Hematopoietic multipotent progenitor cell treated with erythropoietin and hydrocortisone succinate and interleukin-3 and kit ligand, for 8 days (in vitro differentiated cells): ENCODE data around the gene TRAF4.
A peak's percentile ranks its signal among the peaks of the same experiment; 100 is the strongest.
"Not testable (repeated sequence)": the region's sequence is repeated elsewhere in the genome, so short reads cannot be mapped to it uniquely, and the experiment has no call there.

Experiments used
- DNase-seq: peaks from one replicate; pipeline ENCODE4 v3.0.0-alpha.2; 2015

TRAF4 gene

GRCh38 chr17:28715217-28715616 is 28.6 kb upstream of the TRAF4 start:
- DNase-seq = no peak

GRCh38 chr17:28716740-28717577 is 26.9 kb upstream of the TRAF4 start:
- DNase-seq = no peak

GRCh38 chr17:28717578-28718332 is 26.1 kb upstream of the TRAF4 start, which contains the start of gene RAB34:
RAB34 (minus strand) TSS chr17:28717868; CDS start chr17:28717266, 602 bp downstream.
- DNase-seq = no peak

DNA sequence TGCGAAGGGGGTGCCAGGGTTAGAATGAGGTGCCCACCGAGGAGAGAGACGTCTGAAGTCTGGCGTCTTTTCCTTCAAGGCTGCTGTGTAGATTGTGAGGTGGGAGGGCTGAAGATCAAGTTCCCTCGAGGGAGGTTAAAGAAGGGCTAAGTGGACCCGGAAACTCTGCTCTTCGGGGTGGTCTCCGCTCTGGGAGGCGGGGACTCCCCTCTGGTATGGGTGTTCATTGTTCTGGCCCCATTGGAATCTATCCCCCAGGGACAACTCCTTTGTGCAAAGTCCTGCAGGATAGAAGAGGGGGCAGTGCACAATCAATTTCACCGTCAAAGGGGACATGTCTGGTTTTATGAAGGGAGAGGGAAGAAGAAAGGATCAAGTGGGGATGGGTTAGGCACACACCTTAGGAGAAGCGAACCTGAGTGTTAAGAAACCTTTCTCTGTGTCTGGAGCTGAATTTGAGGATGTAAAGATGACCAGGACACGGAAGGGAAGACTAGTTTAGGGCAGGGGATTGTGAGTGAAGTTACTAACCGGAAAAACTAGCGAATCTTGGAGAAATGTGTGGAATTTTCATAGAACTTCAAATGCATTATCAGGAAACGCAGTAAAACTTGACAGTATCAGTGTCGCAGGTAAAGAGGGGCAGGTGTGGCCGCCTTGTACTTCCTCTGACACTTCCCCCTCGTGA is 25.3 kb upstream of the TRAF4 start:
- no peak for DNase-seq

DNA sequence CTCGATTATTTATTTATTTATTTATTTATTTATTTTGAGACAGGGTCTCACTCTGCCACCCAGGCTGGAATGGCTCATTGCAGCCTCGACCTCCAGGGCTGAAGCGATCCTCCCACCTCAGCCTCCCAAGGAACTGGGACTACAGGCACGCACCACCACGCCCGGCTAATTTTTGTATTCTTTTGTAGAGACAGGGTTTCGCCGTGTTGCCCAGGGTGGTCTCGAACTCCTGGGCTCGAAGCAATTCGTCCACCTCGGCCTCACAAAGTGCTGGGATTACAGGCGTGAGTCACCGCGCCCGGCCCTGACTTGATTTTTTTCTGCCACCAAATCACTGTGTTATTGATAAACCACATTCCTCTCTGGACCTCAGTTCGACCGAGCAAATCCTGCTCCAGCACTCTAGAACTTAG is 24.8 kb upstream of the TRAF4 start:
- DNase-seq = no peak

DNA sequence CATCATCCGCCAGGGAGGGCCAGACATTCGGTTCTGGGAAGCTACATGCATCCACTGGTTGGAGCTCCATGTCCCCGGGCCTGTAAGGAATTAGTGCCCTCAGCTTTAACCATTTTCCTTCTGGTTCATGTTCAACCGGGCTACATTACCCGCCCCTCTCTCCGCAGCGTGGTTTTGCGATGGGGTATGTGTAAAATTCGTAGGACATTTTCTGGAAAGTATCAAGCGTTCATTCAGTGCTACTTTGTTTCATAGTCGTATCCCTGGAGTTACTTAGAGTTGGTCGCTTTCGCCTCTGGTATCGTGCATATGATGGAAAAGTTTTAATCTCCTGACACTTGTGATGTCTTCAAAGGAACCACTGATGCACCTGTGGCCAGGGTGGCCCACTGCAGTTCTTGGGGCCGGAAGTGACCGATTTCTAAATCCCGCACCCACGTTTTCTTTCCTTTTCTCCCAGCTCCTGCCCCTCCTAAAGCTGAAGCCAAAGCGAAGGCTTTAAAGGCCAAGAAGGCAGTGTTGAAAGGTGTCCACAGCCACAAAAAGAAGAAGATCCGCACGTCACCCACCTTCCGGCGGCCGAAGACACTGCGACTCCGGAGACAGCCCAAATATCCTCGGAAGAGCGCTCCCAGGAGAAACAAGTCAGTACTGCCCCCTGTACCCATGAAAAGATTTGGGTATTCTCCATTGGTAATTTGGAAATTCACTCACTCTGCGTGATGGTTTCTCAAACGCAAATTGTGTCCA is 23.4 kb upstream of the TRAF4 start:
- peak; percentile 59 for DNase-seq

- DNase-seq = not testable (repeated sequence)
Measured at GRCh38 chr17:28720997-28721329, 22.8 kb upstream of the TRAF4 start.

DNA sequence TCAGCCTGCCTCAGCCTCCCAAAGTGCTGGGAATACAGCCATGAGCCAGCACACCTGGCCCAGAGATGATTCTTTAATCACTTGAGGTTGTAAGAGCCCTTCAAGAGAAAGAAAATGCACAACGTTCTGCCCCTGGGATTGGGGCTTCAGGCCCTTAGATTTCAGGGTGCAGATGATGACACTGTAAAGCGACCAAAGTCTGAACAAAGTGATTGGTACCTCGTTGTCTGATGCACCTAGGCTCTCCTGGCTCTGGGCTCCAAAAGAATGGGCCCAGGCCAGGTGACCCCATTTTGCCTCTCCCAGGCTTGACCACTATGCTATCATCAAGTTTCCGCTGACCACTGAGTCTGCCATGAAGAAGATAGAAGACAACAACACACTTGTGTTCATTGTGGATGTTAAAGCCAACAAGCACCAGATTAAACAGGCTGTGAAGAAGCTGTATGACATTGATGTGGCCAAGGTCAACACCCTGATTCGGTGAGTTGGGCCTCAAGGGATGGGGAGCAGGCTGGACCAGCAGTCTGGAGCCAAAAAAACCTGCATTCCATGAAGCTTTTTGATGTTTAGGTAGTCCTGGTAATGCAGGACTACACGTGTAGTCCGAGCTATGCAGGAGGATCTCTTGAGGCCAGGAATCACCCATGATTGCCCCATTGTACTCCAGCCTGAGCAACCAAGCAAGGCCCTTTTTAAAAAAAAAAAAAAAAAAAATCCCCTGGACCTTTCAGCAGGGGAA is 21.2 kb upstream of the TRAF4 start:
- no peak for DNase-seq

DNA sequence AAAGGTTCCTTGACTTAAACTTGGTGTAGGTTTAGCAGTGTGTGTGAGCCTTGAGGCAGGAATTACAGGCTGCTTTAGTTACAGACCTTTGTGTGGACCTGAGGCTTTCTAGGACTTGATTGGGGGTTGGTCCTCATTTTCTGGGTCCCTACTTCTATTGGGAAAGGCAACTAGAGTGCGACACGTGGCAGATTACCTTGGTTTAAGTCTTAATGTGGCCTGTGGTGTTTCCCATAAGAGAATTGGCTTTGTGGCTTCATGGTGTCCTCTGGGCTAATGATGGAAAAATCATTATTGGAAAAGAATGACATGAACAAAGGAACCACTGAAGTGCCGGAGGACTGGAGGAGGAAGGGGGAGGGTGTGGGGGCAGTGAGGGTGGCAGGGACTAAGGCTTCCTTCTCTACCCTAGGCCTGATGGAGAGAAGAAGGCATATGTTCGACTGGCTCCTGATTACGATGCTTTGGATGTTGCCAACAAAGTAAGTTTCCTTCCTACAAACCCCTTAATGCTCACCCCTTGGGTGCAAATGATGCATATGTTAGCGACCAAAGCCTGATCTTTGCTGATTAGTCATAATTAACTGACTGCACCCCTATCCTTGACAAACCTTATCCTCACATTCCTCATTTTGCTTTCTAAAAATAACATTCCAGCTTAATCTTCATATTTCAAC is 20.5 kb upstream of the TRAF4 start:
- no peak for DNase-seq

GRCh38 chr17:28723836-28724499 is 19.8 kb upstream of the TRAF4 start:
- DNase-seq = not testable (repeated sequence)

DNA sequence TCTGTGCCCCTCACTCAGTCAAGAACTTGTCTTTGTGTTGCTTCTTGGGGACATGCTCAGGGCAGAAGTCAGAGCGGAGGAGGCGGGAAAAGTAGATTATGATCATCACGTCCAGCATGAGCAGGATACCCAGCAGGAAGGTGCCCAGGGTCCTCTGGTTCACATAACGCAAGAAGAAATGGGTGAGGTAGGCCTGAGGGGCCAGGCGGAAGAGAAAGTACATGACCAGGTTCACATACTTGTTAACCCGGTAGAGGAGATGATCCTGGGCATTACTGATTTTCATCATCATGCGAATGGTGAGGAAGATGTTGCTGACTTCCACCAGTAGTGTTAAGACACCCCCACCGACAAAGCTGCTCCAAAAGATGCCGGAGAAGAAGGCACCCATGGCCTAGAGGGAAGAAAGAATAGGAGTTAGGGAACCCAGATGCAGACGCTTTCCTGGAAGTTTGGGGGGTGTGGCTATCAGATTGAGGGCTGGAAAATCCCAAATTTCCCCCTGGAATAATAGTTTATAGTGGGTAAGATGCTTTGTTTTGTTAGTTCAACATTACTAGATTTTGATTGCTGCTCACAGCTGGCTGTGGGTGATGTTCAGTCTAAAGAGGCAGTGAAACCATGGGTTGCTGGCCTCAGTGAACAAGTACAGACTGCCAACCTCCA is 19.2 kb upstream of the TRAF4 start:
- DNase-seq = peak; percentile 41

- DNase-seq = peak; percentile 66
Measured at GRCh38 chr17:28725166-28725659, 18.6 kb upstream of the TRAF4 start.

- DNase-seq = peak; percentile 80
Measured at GRCh38 chr17:28725660-28726225, 18.1 kb upstream of the TRAF4 start.

DNA sequence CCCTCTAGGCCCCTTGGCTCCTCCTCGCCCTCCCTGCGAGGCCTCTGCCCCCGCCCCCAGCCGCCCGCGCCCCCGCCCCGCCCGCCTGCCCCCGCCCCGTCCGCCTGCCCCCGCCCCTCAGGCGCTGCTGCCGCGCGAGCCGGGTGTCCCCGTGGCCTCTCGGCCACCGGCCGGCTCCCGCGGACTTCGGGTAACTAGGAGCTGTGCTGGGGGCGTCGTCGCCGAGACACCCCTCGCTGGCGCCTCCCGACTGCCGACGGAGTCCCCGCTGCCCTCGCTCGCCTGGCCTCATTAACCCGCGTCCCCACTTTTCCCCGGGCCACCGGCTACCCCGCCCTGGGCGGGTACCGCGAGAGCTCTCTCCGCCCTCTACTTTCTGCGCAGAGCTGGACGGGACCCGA is 17.6 kb upstream of the TRAF4 start, which contains the start of gene TLCD1:
TLCD1 (minus strand) TSS at position 8 of the 401 bp plus-strand sequence. CDS start 136 bp downstream, outside the sequence.
- peak; percentile 79 for DNase-seq

DNA sequence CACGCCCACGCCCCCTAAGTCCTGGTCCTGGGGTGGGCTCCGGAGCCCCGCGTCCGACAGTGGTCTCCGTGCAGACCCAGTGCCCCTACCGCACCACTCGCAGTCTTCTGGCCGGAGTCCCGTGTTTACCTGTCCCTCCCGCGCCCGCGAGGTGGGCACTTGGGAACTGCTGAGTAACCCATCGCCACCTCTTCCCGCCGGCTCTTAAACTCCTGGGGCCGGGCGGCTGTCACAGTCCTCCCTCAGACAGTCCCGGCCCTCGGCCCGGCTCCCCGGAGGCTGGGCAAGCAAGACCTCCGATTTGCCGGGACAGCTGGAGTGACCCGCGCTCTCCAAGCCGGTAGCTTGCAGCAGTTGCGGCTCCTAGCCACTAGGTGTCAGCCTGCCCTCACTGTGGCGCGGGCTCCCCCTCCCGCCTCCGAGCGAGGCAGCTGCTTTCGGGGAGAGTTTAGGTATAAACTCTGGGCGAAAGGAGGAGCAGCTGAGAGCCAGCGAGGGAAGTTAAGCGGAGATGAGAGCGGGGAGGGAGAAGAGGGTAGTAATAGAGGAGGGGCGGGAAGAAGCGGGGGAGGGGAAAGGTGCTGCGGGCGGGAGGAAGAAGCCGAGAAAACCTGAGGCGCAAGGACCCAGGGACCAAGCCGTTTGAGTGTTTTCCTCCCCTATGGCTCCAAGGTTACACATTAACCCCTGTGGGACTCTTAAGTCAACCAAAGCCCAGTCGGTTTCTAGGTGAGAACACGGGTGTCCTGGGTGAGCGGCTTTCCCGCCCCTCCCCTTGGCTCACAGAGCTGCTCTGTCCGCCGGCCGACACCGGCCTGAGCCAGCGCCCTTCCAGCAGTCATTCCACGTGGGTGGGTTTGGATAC is 17.0 kb upstream of the TRAF4 start:
- peak; percentile 93 for DNase-seq

DNA sequence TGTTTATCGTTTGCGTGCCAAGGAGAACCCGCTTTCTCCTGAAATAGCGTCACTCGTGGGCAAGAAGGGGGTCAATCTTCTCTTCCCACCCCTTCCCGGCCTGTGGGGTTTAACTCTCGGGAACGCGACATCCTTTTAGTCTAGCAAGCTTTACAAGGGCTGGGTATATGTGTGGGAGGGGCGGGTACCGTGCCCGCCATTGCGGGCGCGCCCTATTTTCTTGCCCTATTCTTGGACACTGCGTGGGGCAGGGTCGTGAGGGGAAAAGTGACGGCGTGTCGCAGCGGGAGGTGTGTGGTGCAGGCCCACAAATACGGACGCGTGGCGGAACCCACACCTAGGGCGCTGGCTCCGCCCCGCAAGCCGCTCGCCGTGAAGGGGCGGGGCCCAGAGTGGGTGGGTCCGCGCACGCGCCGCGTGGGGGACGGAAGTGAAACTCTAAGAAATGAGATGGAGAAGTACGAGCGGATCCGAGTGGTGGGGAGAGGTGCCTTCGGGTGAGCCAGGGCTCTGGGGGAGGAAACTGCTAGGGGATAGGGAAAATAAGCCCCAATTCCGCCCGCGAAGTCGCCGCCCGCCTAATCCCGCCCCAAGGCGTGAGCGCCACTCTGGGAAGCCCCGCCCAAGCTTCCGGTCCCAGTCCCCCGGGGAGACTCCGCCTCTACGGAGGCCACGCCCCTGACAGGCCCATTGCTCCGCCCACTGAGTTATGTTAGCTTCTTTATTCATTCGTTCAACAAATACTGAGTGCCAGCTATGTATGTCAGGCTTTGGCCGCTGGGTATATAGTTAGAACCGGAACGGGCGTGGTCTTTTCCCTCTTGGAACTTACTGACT is 15.2 kb upstream of the TRAF4 start, which contains the start of gene NEK8:
NEK8 (plus strand) TSS at position 425 of the 837 bp plus-strand sequence; CDS start at position 451, 26 bp downstream.
- peak; percentile 96 for DNase-seq

DNA sequence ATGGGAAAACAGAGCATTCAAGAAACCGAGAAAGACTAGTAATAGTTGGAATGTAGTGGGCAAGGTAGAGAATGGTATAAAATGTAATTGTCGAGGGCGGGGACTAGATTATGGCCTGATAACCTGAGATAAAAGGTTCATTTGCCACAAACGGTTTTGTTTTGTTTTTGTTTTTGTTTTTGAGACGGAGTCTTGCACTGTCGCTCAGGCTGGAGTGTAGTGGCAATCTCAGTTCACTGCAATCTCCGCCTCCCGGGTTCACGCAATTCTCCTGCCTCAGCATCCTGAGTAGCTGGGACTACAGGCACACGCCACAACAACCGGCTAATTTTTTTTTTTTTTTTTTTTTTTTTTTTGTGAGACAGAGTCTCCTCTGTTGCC is 13.9 kb upstream of the TRAF4 start:
- no peak for DNase-seq
